ENCODE data around the gene PCCA.

PCCA gene

DNA sequence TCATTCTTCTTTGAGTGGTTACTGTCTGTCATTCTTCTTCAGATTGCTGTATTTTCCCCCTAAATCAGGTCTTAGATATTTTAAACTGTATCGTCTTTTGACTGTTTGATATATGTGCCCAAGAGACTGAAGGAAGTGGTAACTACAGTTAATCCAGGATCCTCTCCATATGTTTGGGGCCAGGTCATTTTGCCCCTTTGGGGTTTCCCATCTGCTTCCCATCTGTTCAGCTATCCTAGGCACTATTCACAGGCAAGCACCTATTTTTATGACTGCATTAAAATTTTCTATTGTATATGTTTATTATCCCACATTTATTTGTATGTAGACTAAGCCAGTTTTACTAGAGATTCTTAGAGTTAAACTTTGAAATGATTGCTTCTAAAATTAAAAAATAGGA is 244.2 kb downstream of the PCCA start:
- no peak for DNase-seq
- TF ChIP-seq POLR2A (IDR thresholded peaks at IDR 0.05; ENCODE audit: low read length) = no peak
- no peak for TF ChIP-seq GATA1 (IDR thresholded peaks at IDR 0.05; ENCODE audit: low read depth, low read length)

- DNase-seq = no peak
- no peak for TF ChIP-seq GATA1 (IDR thresholded peaks at IDR 0.05; ENCODE audit: low read depth, low read length)
- TF ChIP-seq POLR2A (IDR thresholded peaks at IDR 0.05; ENCODE audit: low read length) = no peak
Observed at GRCh38 chr13:100334214-100334613, 245.3 kb downstream of the PCCA start.

- no peak for TF ChIP-seq GATA1 (IDR thresholded peaks at IDR 0.05; ENCODE audit: low read depth, low read length)
- DNase-seq = no peak
Observed at GRCh38 chr13:100336795-100337516, 248.1 kb downstream of the PCCA start.

- no peak for DNase-seq
Observed at GRCh38 chr13:100338275-100338674, 249.4 kb downstream of the PCCA start.

DNA sequence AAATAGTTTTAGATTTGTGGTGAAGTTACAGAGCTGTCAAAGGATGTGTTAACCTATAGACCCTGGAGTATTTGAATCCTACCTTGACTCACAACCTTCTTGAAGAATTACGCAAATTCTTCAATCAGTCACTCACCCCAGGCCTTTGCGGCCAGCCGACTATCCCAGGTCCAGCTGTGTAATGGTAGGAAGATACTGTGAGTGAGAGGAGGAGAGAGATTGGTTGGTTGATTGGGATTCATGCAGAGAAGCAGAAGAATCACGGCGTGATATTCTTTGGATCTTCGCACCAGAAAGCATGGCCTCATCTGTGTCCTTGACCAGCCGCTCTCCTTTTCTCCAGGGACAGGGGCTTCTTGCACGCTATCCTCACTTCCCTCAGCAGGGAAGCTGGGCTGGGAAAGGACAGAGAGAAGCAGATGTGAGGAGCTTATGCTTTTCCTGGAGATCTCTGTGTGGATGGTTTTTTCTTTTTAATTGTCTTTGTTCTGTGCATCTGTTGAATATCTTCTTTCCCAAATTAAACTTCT is 250.6 kb downstream of the PCCA start:
- no peak for TF ChIP-seq POLR2A (IDR thresholded peaks at IDR 0.05; ENCODE audit: low read length)
- no peak for TF ChIP-seq GATA1 (IDR thresholded peaks at IDR 0.05; ENCODE audit: low read depth, low read length)
- no peak for DNase-seq

More at GRCh38 chr13:100338275-100338674, 249.4 kb downstream of the PCCA start:
- TF ChIP-seq GATA1 (IDR thresholded peaks at IDR 0.05; ENCODE audit: low read depth, low read length) = no peak
- no peak for TF ChIP-seq POLR2A (IDR thresholded peaks at IDR 0.05; ENCODE audit: low read length)

GRCh38 chr13:100340865-100341264 is 252.0 kb downstream of the PCCA start:
- TF ChIP-seq GATA1 (IDR thresholded peaks at IDR 0.05; ENCODE audit: low read depth, low read length) (no peak), POLR2A (IDR thresholded peaks at IDR 0.05; ENCODE audit: low read length) (no peak)
- DNase-seq = no peak

- no peak for DNase-seq
- TF ChIP-seq GATA1 (IDR thresholded peaks at IDR 0.05; ENCODE audit: low read depth, low read length) (no peak), POLR2A (IDR thresholded peaks at IDR 0.05; ENCODE audit: low read length) (no peak)
Observed at GRCh38 chr13:100341327-100341726, 252.4 kb downstream of the PCCA start.

DNA sequence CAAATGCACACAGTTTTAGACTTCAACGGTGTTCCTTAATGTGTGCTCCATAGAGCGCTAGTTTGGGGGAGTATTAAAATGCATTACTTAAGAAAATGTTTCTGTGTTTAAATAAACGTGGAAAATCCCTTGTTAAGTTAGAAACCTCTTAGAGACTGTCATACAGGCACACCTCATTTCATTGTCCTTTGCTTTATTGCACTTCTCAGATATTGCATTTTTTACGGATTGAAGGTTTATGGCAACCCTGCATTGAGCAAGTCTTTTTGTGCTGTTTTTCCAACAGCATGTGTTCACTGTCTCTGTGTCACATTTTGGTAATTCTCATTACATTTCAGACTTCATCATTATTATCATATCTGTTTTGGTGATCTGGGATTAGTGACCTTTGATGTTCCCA is 255.7 kb downstream of the PCCA start:
- DNase-seq = no peak
- TF ChIP-seq GATA1 (IDR thresholded peaks at IDR 0.05; ENCODE audit: low read depth, low read length) (no peak), POLR2A (IDR thresholded peaks at IDR 0.05; ENCODE audit: low read length) (no peak)

- TF ChIP-seq POLR2A (IDR thresholded peaks at IDR 0.05; ENCODE audit: low read length) (no peak), GATA1 (IDR thresholded peaks at IDR 0.05; ENCODE audit: low read depth, low read length) (no peak)
- no peak for DNase-seq
Observed at GRCh38 chr13:100347968-100348367, 259.1 kb downstream of the PCCA start.

DNA sequence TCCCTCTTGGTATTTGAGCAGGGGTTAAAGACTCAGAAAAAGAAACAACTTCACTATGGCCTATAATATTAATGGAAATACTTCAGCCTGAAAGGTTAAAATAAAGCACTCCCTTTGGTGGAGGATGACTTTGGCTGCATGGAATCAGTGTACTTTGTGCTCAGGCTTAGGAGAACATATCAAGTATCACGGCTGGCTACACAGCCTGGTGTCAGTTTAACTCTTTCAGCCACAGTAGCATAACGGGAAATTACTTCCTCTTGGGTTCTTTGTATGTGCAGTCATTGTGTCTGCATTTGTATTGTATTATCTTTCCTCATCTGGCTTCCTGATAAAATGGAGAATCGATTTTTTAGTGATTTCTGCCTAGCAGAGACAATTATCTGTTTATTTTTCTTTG is 260.7 kb downstream of the PCCA start:
- no peak for DNase-seq

GRCh38 chr13:100350601-100351000 is 261.7 kb downstream of the PCCA start:
- no peak for DNase-seq
- TF ChIP-seq GATA1 (IDR thresholded peaks at IDR 0.05; ENCODE audit: low read depth, low read length) (no peak), POLR2A (IDR thresholded peaks at IDR 0.05; ENCODE audit: low read length) (no peak)

More for the DNA sequence above, 260.7 kb downstream of the PCCA start:
- TF ChIP-seq POLR2A (IDR thresholded peaks at IDR 0.05; ENCODE audit: low read length) = no peak
- no peak for TF ChIP-seq GATA1 (IDR thresholded peaks at IDR 0.05; ENCODE audit: low read depth, low read length)

GRCh38 chr13:100356426-100356825 is 267.5 kb downstream of the PCCA start:
- TF ChIP-seq POLR2A (IDR thresholded peaks at IDR 0.05; ENCODE audit: low read length) (no peak), GATA1 (IDR thresholded peaks at IDR 0.05; ENCODE audit: low read depth, low read length) (no peak)
- no peak for DNase-seq

DNA sequence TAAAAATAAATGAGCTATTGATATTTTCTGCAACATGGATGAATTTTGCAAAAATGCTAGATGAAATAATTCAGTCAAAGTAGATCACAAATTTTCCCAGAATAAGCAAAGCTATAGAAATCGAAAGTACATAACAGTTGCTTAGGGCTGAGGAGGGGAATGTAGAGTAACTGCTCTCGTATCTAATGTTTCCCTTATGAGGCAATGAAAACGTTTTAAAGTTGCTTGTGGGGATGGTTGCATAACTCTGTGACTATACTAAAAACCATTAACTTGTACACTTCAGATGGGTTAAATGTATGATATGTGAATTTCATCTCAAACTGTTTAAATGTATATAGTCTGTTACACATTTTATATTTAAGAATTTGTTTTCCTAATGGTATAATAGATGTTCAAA is 268.0 kb downstream of the PCCA start:
- no peak for DNase-seq
- TF ChIP-seq GATA1 (IDR thresholded peaks at IDR 0.05; ENCODE audit: low read depth, low read length) (no peak), POLR2A (IDR thresholded peaks at IDR 0.05; ENCODE audit: low read length) (no peak)

GRCh38 chr13:100357764-100358163 is 268.9 kb downstream of the PCCA start:
- TF ChIP-seq GATA1 (IDR thresholded peaks at IDR 0.05; ENCODE audit: low read depth, low read length) = no peak
- TF ChIP-seq POLR2A (IDR thresholded peaks at IDR 0.05; ENCODE audit: low read length) = no peak
- DNase-seq = no peak

DNA sequence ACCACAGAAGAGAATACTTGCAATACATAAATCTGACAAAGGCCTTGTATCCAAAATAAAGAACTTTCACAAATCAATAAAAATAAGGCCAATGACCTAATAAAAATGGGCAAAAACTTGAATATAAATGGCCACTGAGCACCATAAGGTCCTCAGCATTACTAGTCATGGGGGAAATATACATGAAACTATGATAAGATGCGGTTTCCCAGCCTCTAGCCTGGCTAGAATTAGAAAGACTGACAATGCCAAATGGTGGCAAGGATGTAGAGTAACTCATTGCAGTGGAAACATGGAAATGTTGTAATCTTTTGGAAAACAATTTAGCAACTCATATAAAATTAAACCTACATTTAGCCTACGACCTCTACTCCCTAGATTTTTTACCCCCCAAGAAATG is 272.6 kb downstream of the PCCA start:
- DNase-seq = no peak
- TF ChIP-seq GATA1 (IDR thresholded peaks at IDR 0.05; ENCODE audit: low read depth, low read length) (no peak), POLR2A (IDR thresholded peaks at IDR 0.05; ENCODE audit: low read length) (no peak)

All from erythroblast (primary cell).